Natural killer cell (primary cell): ENCODE measurements around the gene USP9X. TPM values are rescaled to one million over a fixed set of nuclear protein-coding genes. Genes with fewer than 3 reads are reported as not detected.
A peak's percentile ranks its signal among the peaks of the same experiment; 100 is the strongest.

Source experiments
- ATAC-seq, 3 donors: fragments of 150-1000 bp in 2 of 3; fragments of 200-7000 bp in 1 of 3; cut with Tn5 transposase; 1 replicate in 1 of 3; 2 replicates in 2 of 3; pipeline ENCODE4 v1.10.0; 2021; ENCODE audit warnings: mild to moderate bottlenecking in 2 of 3, moderate library complexity in 2 of 3
- DNase-seq, 2 donors: peaks; one replicate each; pipeline versions ENCODE4 v3.0.0 to v3.0.0-alpha.2; 2013 to 2021; ENCODE audit warnings: mixed read lengths in 1 of 2
- H3K27ac ChIP-seq: one replicate; pipeline ENCODE4 v1.5.1; 2013; ENCODE audit warnings: mild to moderate bottlenecking, low read length
- H3K27me3 ChIP-seq: one replicate; pipeline ENCODE4 v1.6.1; 2013; ENCODE audit warnings: low read length; ENCODE audit not compliant: control insufficient read depth, insufficient read depth
- H3K36me3 ChIP-seq: one replicate; pipeline ENCODE4 v1.6.1; 2013; ENCODE audit warnings: low read length; ENCODE audit not compliant: control insufficient read depth, insufficient read depth
- H3K4me1 ChIP-seq: one replicate; pipeline ENCODE4 v1.6.1; 2013; ENCODE audit warnings: low read length; ENCODE audit not compliant: control insufficient read depth, insufficient read depth
- H3K4me3 ChIP-seq: one replicate; pipeline ENCODE4 v1.5.1; 2013; ENCODE audit warnings: low read length
- H3K9me3 ChIP-seq: one replicate; pipeline ENCODE4 v1.6.1; 2013; ENCODE audit warnings: low read length; ENCODE audit not compliant: control insufficient read depth, insufficient read depth
- H3K27ac Mint-ChIP-seq, 2 donors: one replicate each; pipeline ENCODE4 v1.8.0; 2022; ENCODE audit warnings: mild to moderate bottlenecking in 2 of 2, mixed read lengths in 2 of 2, moderate library complexity in 1 of 2
- H3K27me3 Mint-ChIP-seq, 2 donors: one replicate each; pipeline ENCODE4 v1.8.0; 2022; ENCODE audit warnings: low read depth in 2 of 2, mixed read lengths in 2 of 2
- H3K36me3 Mint-ChIP-seq: one replicate; pipeline ENCODE4 v1.8.0; 2022; ENCODE audit warnings: mixed read lengths
- H3K4me1 Mint-ChIP-seq, 2 donors: one replicate each; pipeline ENCODE4 v1.8.0; 2022; ENCODE audit warnings: mixed read lengths in 2 of 2
- H3K4me3 Mint-ChIP-seq: one replicate; pipeline ENCODE4 v1.8.0; 2022; ENCODE audit warnings: mild to moderate bottlenecking, moderate library complexity, mixed read lengths
- H3K9me3 Mint-ChIP-seq, 2 donors: one replicate each; pipeline ENCODE4 v1.8.0; 2022; ENCODE audit warnings: mixed read lengths in 2 of 2
- WGBS: methylation state at CpG from one replicate; pipeline ENCODE4 v1.1.7; 2013; ENCODE audit warnings: missing lambda C conversion rate; ENCODE audit not compliant: insufficient coverage; 5-methylcytosine and 5-hydroxymethylcytosine counted together
- intact Hi-C: fragments of 100-400 bp; cut with micrococcal nuclease; formaldehyde crosslinking; loops from one replicate; pipeline ENCODE4 v1.14.2; 2022
- total RNA-seq, 4 donors: library from RNA; stranded (reverse); fragments of 120-200 nt in 1 of 4; gene quantifications; one replicate each; pipeline versions ENCODE4 v1.2.3 to v1.2.4, GENCODE V29; 2013 to 2022
- TF ChIP-seq, protein P1 (sequence below): fragments of 200-600 bp; IDR thresholded peaks from one replicate; pipeline ENCODE4 v1.8.0; 2022; ENCODE audit warnings: antibody characterized with exemption

Gene USP9X
- total RNA-seq, 3 donors from 2014 or later (not counting 1 experiment from before 2014, with no cell fraction given) = 76.3 to 87.4 (median 81.9) TPM

- Histone ChIP-seq H3K9me3 (no peaks in the 10 kb centered on the region), H3K27ac (peak overlapping the region; percentile 100), H3K27me3 (no peaks in the 10 kb centered on the region), H3K4me1 (peaks cover 11% of the 10 kb centered on the region), H3K4me3 (peak overlapping the region; percentile 93), H3K36me3 (no peaks in the 10 kb centered on the region)
- Mint-ChIP-seq H3K4me3 (peak overlapping the region; percentile 93), H3K27ac (peak overlapping the region; percentile 95 to 97), H3K27me3 (no peaks in the 10 kb centered on the region), H3K4me1 (peaks cover 23 to 61% of the 10 kb centered on the region in 2 donors), H3K36me3 (no peaks in the 10 kb centered on the region), H3K9me3 (no peaks in the 10 kb centered on the region)
- DNase-seq (no peak), ATAC-seq (no peak)
- TF ChIP-seq, protein P1, sequence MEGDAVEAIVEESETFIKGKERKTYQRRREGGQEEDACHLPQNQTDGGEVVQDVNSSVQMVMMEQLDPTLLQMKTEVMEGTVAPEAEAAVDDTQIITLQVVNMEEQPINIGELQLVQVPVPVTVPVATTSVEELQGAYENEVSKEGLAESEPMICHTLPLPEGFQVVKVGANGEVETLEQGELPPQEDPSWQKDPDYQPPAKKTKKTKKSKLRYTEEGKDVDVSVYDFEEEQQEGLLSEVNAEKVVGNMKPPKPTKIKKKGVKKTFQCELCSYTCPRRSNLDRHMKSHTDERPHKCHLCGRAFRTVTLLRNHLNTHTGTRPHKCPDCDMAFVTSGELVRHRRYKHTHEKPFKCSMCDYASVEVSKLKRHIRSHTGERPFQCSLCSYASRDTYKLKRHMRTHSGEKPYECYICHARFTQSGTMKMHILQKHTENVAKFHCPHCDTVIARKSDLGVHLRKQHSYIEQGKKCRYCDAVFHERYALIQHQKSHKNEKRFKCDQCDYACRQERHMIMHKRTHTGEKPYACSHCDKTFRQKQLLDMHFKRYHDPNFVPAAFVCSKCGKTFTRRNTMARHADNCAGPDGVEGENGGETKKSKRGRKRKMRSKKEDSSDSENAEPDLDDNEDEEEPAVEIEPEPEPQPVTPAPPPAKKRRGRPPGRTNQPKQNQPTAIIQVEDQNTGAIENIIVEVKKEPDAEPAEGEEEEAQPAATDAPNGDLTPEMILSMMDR = no peak
- WGBS = 0% methylated on average over 8 of the region's 11 CpGs
- intact Hi-C loops = loop anchor here (10.0 kb wide), 2 partner anchors 352 to 442 kb away; partner anchors contain the start of genes CXorf38 and MED14
Measured at GRCh38 chrX:41086627-41086932, 1.3 kb downstream of the USP9X start.

DNA sequence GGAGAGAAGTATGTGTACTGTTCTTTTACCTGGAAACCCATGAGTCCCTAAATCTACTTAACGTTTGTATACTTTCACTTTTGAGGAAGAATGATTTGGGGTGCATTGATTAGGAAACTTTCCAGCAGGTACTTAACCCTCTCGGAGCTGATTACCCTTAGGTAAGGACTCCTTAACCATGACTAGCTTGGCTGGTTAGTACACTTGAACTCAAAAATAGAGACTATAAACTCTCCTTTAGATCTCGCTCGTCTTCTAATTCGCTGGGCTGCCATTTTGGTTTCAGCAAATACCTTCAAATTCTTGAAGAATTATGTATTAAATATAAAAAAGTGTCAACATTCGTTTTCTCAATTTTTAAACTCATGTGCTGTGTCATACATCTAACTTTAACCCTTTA lies 2.0 kb downstream of the USP9X start:
- H3K9me3 Mint-ChIP-seq = no peaks in the 10 kb centered on the region
- Histone ChIP-seq H3K9me3 (no peaks in the 10 kb centered on the region), H3K27ac (peak overlapping the region; percentile 59), H3K4me3 (peak overlapping the region; percentile 93), H3K27me3 (no peaks in the 10 kb centered on the region), H3K4me1 (peaks cover 11% of the 10 kb centered on the region), H3K36me3 (no peaks in the 10 kb centered on the region)
- H3K27me3 Mint-ChIP-seq = no peaks in the 10 kb centered on the region
- H3K4me1 Mint-ChIP-seq = peaks cover 23 to 67% of the 10 kb centered on the region in 2 donors
- ATAC-seq (no peak), DNase-seq (peak in 1 of 2 donors; percentile 21)
- no peaks in the 10 kb centered on the region for H3K36me3 Mint-ChIP-seq
- TF ChIP-seq, protein P1 = no peak
- H3K27ac Mint-ChIP-seq = peak overlapping the region; percentile 95 to 97
- WGBS = no CpG with 5 or more reads among the region's 6 CpGs
- peak overlapping the region; percentile 93 for H3K4me3 Mint-ChIP-seq
- intact Hi-C loops = loop anchor here (10.0 kb wide), 2 partner anchors 352 to 442 kb away; partner anchors contain the start of genes CXorf38 and MED14

DNA sequence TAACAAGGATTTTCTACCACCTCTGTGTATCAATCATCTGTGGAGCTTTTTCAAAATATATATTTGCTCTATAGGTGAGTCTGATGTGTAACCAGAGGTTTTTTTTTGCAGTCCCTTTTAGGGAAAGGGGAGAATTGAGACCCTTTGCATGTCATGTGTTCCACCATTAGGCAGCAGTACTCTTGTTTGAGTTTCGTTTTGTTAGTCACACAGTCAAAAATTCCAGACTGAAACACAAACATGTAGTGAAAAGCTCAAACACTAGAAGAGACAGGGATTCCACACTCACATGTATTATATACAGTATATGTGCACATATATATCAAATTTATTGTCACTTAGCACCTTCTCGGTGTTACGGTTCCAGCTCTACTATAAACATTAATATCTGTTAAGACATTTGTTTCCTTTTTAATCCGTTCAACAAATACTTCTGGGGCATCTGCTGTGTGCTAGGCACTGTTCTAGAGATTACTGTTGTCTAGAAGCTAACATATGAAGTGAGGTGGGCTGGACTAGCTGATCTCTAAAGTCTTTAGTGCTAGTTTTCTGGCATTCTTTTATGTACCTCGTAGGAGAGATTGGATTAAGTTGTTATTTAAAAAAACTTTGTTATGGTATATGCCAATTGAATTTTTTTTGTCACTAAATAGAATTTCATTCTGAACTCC lies 5.5 kb downstream of the USP9X start:
- H3K4me1 ChIP-seq = peaks cover 14% of the 10 kb centered on the region
- no peaks in the 10 kb centered on the region for H3K9me3 Mint-ChIP-seq
- no peaks in the 10 kb centered on the region for H3K9me3 ChIP-seq
- H3K27ac Mint-ChIP-seq = no peak overlapping the region
- TF ChIP-seq, protein P1 = no peak
- no peaks in the 10 kb centered on the region for H3K36me3 Mint-ChIP-seq
- H3K4me1 Mint-ChIP-seq = peaks cover 24 to 80% of the 10 kb centered on the region in 2 donors
- DNase-seq (no peak), ATAC-seq (no peak)
- H3K27me3 Mint-ChIP-seq = no peaks in the 10 kb centered on the region
- no peaks in the 10 kb centered on the region for H3K27me3 ChIP-seq
- H3K27ac ChIP-seq = no peak overlapping the region
- WGBS = 60% methylated on average over 1 of the region's 5 CpGs
- no peak overlapping the region for H3K4me3 Mint-ChIP-seq
- H3K4me3 ChIP-seq = no peak overlapping the region
- no peaks in the 10 kb centered on the region for H3K36me3 ChIP-seq
- intact Hi-C loops = no loop called here

- Histone ChIP-seq H3K36me3 (no peaks in the 10 kb centered on the region), H3K27me3 (no peaks in the 10 kb centered on the region), H3K9me3 (no peaks in the 10 kb centered on the region), H3K4me3 (no peak overlapping the region), H3K4me1 (peaks cover 12% of the 10 kb centered on the region), H3K27ac (no peak overlapping the region)
- WGBS = 92% methylated on average over 6 of the region's 6 CpGs
- DNase-seq (no peak), ATAC-seq (no peak)
- Mint-ChIP-seq H3K27ac (no peak overlapping the region), H3K4me1 (peaks cover 29 to 78% of the 10 kb centered on the region in 2 donors), H3K36me3 (no peaks in the 10 kb centered on the region), H3K9me3 (no peaks in the 10 kb centered on the region), H3K27me3 (no peaks in the 10 kb centered on the region), H3K4me3 (no peak overlapping the region)
- TF ChIP-seq, protein P1 = no peak
- intact Hi-C loops = no loop called here
Measured at GRCh38 chrX:41092776-41093175, 7.5 kb downstream of the USP9X start.
